ENCODE data around the gene CHAF1A. TPM values are rescaled to one million over a fixed set of nuclear protein-coding genes. Genes with fewer than 3 reads are reported as not detected.
A peak's percentile ranks its signal among the peaks of the same experiment; 100 is the strongest.

Gene CHAF1A, protein sequence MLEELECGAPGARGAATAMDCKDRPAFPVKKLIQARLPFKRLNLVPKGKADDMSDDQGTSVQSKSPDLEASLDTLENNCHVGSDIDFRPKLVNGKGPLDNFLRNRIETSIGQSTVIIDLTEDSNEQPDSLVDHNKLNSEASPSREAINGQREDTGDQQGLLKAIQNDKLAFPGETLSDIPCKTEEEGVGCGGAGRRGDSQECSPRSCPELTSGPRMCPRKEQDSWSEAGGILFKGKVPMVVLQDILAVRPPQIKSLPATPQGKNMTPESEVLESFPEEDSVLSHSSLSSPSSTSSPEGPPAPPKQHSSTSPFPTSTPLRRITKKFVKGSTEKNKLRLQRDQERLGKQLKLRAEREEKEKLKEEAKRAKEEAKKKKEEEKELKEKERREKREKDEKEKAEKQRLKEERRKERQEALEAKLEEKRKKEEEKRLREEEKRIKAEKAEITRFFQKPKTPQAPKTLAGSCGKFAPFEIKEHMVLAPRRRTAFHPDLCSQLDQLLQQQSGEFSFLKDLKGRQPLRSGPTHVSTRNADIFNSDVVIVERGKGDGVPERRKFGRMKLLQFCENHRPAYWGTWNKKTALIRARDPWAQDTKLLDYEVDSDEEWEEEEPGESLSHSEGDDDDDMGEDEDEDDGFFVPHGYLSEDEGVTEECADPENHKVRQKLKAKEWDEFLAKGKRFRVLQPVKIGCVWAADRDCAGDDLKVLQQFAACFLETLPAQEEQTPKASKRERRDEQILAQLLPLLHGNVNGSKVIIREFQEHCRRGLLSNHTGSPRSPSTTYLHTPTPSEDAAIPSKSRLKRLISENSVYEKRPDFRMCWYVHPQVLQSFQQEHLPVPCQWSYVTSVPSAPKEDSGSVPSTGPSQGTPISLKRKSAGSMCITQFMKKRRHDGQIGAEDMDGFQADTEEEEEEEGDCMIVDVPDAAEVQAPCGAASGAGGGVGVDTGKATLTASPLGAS
- 10 to 100 TPM; 19.8 to 28.9 (median 22.3) TPM for polyA plus RNA-seq (ENCODE audit: insufficient read length in 4 of 4)

DNA sequence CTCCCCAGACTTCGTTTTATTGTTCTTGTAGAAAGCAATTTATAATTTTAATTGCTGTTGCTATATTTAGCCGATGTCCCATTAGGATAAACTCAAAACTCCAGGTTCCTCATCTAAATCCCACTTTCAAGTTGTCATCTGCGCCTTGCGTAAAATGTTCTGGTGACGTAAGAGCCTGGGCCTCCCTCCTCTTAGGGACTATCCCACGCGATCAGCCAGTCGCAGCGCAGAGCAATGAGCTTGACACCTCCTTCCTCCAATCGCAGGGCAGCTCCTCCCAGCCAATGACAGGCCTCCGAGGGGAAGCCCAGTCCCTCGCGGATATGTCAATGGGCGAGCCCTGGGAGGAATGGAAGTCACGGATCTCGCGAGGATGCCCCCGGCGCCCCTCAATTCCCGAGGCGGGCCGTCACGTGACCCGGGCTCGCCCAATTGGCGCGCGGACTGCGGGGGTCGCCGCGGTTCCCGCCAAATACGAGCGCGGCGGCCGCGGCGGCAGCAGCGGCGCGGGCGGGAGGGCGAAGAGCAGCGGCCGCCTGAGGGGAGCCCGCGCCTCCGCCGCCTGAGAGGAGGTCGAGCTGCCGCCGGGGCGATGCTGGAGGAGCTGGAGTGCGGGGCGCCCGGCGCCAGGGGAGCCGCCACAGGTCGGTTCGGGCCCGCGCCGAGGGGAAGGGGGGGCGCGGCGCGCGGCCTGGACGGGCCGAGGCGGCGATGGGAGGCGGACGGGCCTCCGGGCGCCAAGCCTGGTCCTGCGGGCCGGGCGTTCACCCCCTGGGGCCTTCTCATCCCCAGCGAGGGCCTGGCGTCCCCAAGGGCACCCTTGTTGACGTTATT, at the start of gene CHAF1A:
TSS of gene CHAF1A (plus strand) at position 470 of the 834 bp plus-strand sequence. CDS start at position 593, 123 bp downstream.
- DNase-seq (ENCODE audit: low read depth in 4 of 4, low spot score in 2 of 4) = peak; percentile 93 to 99 (median 96)

DNA sequence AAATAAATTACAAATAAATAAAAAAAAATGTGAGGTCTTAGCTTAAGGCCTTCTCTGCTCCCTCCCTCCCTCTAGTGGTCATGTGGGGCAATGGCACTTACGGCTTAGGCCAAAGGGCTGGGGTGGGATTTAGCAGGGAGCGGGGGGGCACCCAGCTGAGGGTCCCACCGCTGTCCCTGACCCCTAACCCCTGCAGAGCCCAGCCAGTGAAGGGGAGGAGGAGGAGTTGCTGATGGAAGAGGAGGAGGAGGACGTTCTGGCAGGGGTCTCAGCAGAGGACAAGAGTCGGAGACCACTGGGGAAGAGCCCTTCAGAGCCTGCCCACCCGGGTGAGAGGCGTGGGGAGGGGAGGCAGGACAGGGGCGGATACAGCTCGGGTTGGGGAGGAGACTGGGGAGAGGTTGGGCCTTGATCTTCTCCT, 49.7 kb upstream of the CHAF1A start:
- DNase-seq (ENCODE audit: low read depth in 4 of 4, low spot score in 2 of 4) = no peak

DNA sequence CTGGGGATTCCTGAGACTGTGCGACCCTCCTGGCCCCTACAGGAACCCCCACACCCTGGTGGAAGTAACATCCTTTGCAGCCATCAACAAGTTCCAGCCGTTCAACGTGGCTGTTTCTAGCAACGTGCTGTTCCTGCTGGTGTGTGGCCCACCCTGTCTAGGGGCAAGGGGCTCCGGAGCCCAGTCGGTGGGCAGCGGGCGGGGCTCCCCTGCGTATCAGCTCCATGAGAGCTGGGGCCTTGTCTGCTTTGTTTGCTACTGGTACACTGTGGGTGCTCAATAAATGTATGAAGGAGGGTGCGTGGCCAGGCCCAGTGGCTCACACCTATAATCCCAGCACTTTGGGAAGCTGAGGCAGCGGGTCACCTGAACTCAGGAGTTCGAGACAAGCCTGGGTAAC, 48.2 kb upstream of the CHAF1A start:
- DNase-seq (ENCODE audit: low read depth in 4 of 4, low spot score in 2 of 4) = no peak

DNA sequence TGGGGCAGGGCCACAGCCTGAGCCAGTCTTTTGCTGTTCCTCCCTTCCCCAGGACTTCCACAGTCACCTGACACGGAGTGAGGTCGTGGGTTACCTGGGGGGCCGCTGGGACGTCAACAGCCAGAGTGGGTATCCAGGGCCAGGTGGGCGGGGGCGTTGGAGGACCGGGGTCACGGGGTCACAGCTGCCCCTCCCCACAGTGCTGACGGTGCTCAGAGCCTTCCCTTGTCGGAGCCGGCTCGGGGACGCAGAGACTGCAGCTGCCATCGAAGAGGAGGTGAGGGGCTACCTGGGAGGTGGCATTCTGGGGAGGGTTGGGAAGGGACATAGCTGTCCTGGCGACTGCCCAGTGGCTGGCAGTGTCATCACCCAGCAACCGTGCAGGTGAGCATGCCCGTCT, 47.5 kb upstream of the CHAF1A start:
- DNase-seq (ENCODE audit: low read depth in 4 of 4, low spot score in 2 of 4) = no peak

DNA sequence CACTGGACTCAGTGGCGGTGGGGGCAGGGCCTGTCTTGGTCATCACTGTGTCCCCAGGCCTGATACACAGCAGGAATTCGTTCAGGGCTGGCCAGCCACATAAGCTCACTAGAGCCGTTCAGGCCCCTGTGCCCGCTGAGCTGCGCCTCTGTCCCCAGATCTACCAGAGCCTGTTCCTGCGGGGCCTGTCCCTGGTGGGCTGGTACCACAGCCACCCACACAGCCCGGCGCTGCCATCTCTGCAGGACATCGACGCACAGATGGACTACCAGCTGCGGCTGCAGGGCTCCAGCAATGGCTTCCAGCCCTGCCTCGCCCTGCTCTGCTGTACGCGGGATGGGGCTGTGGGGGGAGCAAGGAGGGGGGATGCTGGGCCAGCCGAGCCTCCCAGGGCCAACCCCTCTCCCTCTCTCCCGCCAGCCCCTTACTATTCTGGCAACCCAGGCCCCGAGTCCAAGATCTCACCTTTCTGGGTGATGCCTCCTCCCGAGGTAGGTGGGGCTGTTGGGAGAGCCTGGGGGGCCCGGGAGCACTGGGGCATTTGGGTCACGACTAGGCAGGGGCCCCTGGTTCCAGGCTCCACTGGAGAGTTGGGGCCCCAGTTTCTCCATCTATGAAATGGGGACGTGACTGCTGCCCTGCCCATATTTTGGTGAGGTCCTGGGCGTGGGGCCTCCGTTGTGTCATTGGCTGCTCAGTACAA, 45.2 kb upstream of the CHAF1A start:
- DNase-seq (ENCODE audit: low read depth in 4 of 4, low spot score in 2 of 4) = no peak

DNA sequence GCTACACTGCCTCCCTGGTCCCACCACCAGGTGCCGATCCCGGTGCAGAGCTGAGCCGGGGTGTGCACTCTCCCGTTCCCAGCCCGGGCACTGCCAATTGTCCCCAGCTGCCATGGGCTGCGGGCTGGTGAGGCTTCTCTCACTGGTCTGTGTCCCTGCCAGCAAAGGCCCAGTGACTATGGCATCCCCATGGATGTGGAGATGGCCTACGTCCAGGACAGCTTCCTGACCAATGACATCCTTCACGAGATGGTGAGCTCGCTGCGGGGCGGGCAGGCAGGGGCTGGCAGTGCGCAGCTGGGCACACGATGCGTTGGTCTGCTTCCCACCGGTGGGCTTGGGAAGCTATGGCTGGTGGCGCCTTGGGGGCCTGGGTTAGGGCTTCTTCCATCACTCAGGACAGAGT, 44.5 kb upstream of the CHAF1A start:
- no peak for DNase-seq (ENCODE audit: low read depth in 4 of 4, low spot score in 2 of 4)

DNA sequence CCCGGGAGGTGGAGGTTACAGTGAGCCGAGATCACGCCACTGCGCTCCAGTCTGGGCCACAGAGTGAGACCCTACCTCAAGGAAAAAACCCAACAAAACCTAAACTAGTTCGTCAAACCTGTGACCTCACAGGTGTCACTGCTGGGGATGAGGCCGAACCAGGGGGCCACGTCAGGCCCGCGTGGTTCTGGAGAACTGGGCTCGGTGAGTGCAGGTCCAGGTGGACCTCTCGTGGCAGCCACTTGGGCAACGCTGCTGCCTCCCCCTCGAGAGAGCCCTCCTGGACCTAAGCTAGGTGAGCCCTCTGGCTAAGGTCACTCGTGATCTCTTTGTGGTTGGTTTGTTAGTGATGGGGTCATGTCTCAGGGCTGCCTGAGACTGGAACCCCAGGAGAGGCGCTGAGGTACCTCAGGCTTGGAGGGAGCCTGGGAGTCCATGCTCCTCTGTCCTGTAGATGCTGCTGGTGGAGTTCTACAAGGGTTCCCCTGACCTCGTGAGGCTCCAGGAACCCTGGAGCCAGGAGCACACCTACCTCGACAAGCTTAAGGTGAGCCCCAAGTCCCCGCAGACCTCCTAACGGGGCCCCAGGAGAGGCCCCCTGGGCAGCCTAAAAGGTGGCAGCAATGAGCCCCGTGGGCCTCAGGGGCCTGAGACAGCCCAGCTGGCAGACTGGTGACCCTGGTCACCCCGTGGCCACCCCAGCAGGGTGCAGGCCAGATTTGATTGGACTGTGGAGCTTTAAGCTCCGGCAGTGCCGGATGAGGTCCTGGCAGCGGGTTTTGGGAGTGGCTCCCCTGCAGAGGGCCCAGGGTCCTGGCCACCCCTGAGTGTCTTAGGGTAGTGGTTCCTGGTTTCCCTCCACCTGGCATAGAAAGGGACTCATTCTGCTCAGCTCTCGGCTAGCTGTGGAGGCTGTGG, 43.5 kb upstream of the CHAF1A start:
- DNase-seq (ENCODE audit: low read depth in 4 of 4, low spot score in 2 of 4) = no peak

DNA sequence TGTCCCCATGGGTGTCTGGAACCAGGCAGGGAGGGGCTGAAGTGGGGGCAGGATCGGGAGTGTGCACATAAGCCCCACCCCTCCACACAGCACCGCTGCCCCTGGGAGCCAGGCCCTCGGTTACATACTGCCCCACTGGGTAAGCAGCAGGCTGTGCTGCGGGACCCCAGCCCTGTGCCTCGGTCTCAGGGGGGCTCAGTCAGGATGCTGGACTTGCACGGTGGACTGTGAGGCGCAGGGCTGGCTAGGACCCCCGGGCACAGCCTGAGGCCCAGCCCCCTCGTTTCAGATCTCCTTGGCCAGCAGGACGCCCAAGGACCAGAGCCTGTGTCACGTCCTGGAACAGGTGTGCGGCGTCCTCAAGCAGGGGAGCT, 42.8 kb upstream of the CHAF1A start:
- DNase-seq (ENCODE audit: low read depth in 4 of 4, low spot score in 2 of 4) = no peak

DNA sequence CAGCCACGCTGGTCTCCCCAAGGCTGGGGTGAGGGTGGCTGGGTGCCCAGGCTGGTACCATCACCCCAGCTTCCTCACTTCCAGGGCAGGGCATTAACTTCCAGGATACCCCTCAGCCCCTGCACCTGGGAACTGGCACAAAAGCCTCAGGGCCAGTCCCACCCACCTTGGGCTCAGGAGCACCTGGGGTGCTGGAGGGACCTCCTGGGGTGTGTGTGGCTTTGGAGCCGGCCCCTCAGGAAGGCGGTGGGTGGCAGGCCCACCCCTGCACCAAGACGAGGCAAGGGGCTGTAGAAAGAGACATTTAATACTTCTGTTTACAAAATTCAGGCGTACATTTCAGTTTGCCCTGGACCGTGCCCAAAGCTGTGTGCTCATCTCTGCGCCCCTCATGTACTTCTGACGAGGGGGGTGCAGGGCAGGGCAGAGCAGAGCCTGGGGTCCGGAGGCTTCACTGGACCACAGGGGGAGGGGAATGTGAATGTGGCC, 42.3 kb upstream of the CHAF1A start:
- no peak for DNase-seq (ENCODE audit: low read depth in 4 of 4, low spot score in 2 of 4)

DNA sequence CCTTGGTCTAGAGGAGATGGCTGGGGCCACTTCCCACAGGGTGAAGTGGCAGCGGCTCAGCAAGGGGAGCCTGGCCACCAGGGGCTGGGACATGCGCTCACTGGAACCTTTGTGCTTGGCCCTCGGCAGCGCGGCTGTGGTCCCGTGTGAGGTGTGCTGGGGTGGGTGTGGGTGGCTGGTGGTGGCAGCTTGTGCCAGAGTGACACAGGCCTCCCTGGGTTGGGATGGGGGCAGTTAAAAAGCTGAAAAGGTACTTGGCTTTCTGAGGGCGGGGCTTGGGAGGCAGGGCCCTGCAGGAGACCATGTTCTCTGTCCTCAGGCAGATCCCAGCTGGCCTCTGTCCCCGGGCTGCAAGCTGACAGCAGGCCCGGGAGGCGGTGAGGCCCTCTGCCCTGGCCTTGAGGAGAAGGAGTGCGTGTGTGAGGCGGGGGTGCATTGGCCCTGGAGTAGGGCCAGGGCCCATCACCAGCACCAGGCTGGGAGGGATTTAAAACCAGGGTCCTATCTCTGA, 41.7 kb upstream of the CHAF1A start:
- DNase-seq (ENCODE audit: low read depth in 4 of 4, low spot score in 2 of 4) = no peak

DNA sequence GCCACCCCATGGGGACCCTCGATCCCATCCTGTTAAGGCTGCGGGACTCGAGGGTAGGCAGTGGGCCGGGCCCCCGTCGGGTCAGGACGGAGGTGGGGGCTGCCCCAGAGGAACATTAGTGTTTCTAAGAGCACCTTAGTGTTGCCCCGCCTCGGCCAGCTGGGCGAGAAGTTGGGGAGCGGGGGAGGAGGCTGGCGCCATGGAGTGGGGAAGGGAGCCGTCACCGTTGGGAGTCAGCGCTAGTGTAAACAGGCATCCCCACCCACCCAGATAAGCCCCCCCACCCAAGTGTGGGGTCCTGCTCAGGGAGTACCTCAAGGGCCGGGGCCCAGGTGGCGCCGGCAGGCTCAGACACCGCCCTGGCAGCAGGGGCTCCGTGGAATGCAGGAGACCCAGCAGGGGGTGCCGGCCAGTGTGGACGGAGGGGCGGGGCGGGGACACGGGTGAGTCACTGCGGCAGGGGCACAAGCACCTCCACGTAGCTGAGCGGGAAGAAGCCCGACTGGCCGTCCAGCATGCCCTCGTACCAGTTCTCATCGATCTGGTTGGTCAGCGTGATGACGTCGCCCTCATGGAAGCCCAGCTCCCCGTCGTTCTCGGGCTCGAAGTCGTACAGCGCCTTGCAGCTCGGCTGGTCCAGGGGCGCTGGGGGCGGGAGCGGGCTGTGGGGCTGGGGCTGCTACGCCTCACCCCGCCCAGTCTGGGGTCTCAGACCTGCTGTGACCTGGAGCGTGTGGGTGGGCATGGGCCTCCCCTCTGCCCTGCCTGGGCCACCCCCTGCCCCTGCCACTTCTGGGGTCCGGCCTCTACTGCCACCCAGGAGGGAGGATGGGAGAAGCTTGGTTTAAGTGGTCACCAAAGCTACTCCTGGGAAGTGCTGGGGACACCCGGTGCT, 41.0 kb upstream of the CHAF1A start:
- no peak for DNase-seq (ENCODE audit: low read depth in 4 of 4, low spot score in 2 of 4)

DNA sequence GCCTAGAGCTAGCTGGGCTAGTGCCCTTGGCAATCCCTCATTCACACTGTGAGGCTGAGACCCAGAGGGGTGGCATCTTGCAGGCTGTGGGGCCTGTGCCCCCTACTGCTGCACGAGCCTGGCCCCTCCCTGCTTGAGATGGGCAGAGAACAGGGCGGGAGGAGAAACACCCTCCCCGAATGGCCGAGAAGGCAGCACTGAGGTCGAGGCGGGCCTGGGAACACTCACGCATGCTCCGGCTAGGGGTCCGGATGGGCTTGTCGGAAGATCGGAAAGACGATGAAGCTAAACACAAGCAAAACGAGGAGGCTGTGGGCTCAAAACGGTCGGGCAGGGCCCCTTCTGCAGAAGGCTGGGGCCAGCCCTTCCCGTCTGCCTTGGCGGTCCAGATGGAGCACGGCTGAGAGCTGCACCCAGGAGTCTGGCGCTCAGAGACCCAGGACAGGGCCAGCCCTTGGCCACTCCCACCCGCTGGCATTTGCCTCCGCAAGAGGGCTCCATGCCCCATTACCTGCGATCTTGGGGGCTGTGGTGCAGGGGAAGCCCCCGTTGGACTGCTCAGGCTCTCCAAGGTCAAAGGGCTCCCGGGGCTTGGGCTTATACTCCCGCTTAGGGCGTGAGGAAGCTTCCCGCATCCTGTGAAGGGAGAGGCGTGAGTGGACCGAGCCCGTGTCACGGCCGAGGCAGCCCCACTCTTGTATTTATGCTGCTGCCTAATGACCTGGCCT, 40.2 kb upstream of the CHAF1A start:
- no peak for DNase-seq (ENCODE audit: low read depth in 4 of 4, low spot score in 2 of 4)

DNA sequence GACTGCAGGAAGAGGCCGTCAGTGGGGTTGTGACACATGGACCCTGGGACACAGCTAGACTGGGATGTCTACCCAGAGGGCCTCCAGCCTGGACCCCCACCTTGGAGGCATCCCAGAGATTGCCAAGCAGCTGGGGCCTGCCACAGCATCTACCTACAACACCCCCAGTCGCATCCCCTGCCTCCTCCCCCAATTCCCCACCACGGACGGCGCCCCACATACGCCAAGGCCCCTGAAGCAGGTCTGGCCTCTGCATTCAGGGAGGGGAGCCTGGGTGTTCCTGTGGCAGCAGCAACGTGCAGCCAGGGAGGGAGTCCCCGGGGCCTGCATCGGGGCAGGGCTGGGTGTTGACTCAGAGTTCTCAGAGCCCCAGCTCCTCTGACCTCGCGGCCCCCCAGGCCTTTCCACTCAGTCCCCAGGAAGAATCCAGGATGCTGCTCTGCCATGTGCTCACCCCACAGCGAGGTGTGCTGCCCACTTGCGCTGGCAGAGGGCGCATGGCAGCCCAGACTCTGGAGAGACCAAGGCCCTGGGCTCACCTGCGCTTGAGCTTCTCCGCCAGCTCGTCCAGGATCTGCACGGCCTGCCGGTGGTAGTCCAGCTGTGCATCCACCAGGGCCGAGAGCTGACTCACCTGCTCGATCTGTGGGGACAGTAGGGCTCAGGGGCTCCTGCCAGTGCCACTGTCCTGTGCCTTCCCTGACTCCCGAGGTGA, 39.5 kb upstream of the CHAF1A start:
- no peak for DNase-seq (ENCODE audit: low read depth in 4 of 4, low spot score in 2 of 4)

DNA sequence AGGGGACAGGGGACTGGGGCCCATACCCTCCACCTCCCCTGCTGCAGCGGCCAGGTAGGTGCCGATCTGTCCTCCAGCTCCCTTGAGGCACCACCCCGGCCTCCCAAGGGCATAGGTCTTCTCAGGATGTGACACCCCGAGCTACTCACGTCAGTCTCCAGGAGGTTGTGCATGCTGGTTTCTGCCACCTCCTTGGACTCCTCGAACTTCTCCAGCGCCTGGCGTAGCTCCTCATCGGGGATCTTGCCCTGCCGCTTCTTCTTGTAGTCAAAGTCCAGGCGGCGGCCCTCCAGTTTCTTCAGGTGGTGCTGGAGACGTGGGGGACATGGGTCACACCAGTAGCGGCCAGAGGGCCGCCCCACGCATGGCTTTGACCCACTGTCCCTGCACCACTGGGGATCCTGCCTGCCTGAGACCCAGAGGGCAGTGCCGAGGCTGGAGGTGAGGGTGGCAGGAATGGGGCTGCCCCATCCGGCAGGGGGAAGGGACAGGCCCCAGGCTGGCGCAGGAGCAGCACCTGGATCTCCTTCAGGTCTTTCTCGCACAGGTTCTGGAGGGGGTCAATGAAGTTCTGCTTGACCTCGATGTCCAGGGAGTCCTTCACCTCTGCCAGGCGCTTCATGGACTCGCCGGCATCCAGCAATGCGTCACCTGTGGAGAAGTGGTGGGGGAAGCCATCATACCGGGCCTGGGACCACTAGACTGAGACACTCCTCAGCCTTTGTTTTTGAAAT, 38.7 kb upstream of the CHAF1A start:
- no peak for DNase-seq (ENCODE audit: low read depth in 4 of 4, low spot score in 2 of 4)

DNA sequence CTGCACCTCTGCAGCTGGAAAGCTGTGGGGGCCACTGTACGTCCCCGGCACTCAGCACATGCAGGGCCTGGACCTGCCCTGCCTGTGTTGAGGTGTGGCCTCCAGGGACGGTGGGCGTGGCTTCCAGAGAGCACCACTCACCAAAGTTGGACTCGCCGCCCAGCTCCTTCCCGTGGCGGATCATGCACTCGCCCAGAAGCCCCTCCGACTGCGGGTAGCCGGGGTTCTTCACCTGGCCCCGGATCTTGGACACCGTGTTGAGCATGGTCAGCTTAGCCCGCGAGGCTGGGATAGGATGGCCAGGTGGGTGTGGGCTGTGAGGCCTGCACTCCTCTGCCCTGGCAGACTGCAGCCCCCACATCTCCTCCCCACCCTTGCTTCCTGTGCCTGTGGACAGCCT, 37.1 kb upstream of the CHAF1A start:
- DNase-seq (ENCODE audit: low read depth in 4 of 4, low spot score in 2 of 4) = no peak
